GM12878 (cell line): Measurements from ENCODE around the gene MYO15A. TPM values are rescaled to one million over a fixed set of nuclear protein-coding genes. Genes with fewer than 3 reads are reported as not detected.

ENCODE experiments used
- ATF7 ChIP-seq: fragments of 450-650 bp; IDR thresholded peaks from 2 replicates; pipeline ENCODE4 v1.6.1; 2016; ENCODE audit warnings: low read depth, mild to moderate bottlenecking
- BHLHE40 ChIP-seq, 2 experiments: fragments of 450-650 bp in 1 of 2; IDR thresholded peaks; 2 replicates each; pipeline ENCODE4 v1.6.1; 2011 to 2017; ENCODE audit warnings: low read depth in 2 of 2, borderline replicate concordance in 1 of 2, improper control_type of control experiment in 1 of 2, low read length in 1 of 2, mild to moderate bottlenecking in 1 of 2
- CBX3 ChIP-seq: fragments of 200-600 bp; sonication (generic); IDR thresholded peaks from 2 replicates; pipeline ENCODE4 v1.6.1; 2016; ENCODE audit warnings: low read depth, borderline replicate concordance
- CUX1 ChIP-seq: IDR thresholded peaks from 2 replicates; pipeline ENCODE4 v1.6.1; 2012; ENCODE audit warnings: improper control_type of control experiment, low read depth, low read length; ENCODE audit not compliant: insufficient replicate concordance
- DPF2 ChIP-seq: fragments of 450-650 bp; IDR thresholded peaks from 2 replicates; pipeline ENCODE4 v1.6.1; 2017; ENCODE audit warnings: mild to moderate bottlenecking
- E4F1 ChIP-seq: fragments of 450-650 bp; IDR thresholded peaks from 2 replicates; pipeline ENCODE4 v1.6.1; 2018; ENCODE audit warnings: borderline replicate concordance, mild to moderate bottlenecking; ENCODE audit not compliant: partially characterized antibody
- ELK1 ChIP-seq: IDR thresholded peaks from 2 replicates; pipeline ENCODE4 v1.6.1; 2012; ENCODE audit warnings: low read depth, low read length, improper control_type of control experiment
- ETV6 ChIP-seq, 2 experiments: fragments of 450-650 bp in 1 of 2; IDR thresholded peaks in 1 of 2; conservative IDR thresholded peaks in 1 of 2; 2 replicates each; pipeline ENCODE4 v1.6.1; 2014; ENCODE audit warnings: antibody characterized with exemption in 1 of 2, borderline replicate concordance in 1 of 2, low read depth in 1 of 2, mild to moderate bottlenecking in 1 of 2, moderate library complexity in 1 of 2
- GATAD2B ChIP-seq: fragments of 450-650 bp; conservative IDR thresholded peaks from 2 replicates; pipeline ENCODE4 v1.6.1; 2017; ENCODE audit warnings: low read depth, mild to moderate bottlenecking, moderate library complexity
- IKZF2 ChIP-seq, 2 experiments: fragments of 450-650 bp; IDR thresholded peaks; 2 replicates each; pipeline ENCODE4 v1.6.1; 2017; ENCODE audit warnings: mild to moderate bottlenecking in 2 of 2, moderate library complexity in 2 of 2
- MAX ChIP-seq: IDR thresholded peaks from 2 replicates; pipeline ENCODE4 v1.6.1; 2012; ENCODE audit warnings: low read depth, low read length, improper control_type of control experiment
- PAX8 ChIP-seq: fragments of 450-650 bp; IDR thresholded peaks from 2 replicates; pipeline ENCODE4 v1.6.1; 2017; ENCODE audit warnings: mild to moderate bottlenecking, moderate library complexity
- SREBF1 ChIP-seq: IDR thresholded peaks from 2 replicates; pipeline ENCODE4 v1.6.1; 2012; ENCODE audit warnings: mild to moderate bottlenecking, low read length
- polyA plus RNA-seq, 11 experiments: library from polyadenylated mRNA; depleted of rRNA in 4 of 11; unstranded in 6 of 11; stranded (reverse) in 5 of 11; fragments of >200 nt; fragmentation: Nextera tagmentation in 4 of 11; fragmentation: Illumina TruSeq in 1 of 11; extraction: Ambion mirVana in 4 of 11; extraction: Trizol in 1 of 11; gene quantifications; 1 replicate in 1 of 11; 2 replicates in 10 of 11; pipeline versions ENCODE4 v1.2.1 to v1.2.3, GENCODE V29; 2011 to 2016; ENCODE audit warnings: inconsistent platforms in 2 of 11, missing spikeins in 2 of 11, low read depth in 1 of 11
- total RNA-seq, 4 experiments: library from RNA; depleted of rRNA in 3 of 4; stranded (reverse); fragments of >200 nt in 3 of 4; fragmentation: Illumina TruSeq in 1 of 4; extraction: Trizol in 1 of 4; gene quantifications; 2 replicates each; pipeline versions ENCODE4 v1.2.1 to v1.2.3, GENCODE V29; 2013 to 2021
- TF ChIP-seq, protein P1 (sequence below): fragments of 450-650 bp; IDR thresholded peaks from 2 replicates; pipeline ENCODE4 v1.6.1; 2017; ENCODE audit warnings: mild to moderate bottlenecking, low read depth, inconsistent platforms; ENCODE audit not compliant: poor library complexity, severe bottlenecking

The MYO15A gene
- total and polyA plus RNA-seq, 10 of the 15 experiments (the other 5 are each of a cell fraction or from before 2014, with no cell fraction given) = 0.03 to 0.77 (median 0.21) TPM; not detected in 4

DNA sequence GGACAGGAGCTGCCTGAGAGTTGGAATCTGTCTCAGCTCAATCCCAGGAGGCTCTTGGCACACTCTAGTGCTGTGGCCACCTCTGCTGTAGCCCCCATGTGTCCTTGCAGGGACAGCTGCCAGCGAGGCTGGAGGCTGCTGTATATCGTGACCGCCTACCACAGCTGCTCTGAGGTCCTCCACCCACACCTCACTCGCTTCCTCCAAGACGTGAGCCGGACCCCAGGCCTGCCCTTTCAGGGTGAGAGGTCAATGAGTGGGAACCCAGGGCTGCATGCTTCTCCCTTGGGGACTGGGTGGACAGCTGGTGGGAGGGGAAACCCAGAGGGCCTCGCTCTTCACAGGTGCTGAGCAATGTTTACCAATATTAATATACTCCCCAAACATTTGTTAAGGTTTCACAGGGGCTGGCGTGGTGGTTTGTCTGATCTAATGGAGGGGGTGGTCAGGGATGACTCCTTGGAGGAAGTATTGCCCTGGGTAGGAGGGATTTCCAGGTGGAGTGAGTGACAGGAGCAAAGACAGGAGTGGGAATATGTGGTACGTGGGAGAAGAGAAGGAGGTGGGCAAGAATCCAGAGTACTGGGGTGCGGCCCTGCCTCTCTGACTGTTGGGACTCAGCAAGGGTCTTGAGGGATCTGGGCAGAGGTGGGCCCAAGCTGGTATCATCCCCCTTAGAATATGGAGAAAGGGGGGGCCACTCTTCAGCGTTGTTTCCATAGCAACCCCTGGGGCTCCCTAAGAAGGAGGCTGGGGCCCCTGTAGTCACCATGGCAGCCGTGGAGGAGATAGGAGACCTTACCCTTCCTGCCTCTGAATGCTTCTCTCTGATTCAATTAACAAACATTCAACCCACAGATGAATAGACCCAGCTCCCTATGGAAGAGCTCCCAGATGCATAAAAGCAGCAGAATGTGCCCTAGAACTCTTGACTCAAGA is 52.9 kb downstream of the MYO15A start (continued):
- TF ChIP-seq ELK1 = no peak
- TF ChIP-seq, protein P1, sequence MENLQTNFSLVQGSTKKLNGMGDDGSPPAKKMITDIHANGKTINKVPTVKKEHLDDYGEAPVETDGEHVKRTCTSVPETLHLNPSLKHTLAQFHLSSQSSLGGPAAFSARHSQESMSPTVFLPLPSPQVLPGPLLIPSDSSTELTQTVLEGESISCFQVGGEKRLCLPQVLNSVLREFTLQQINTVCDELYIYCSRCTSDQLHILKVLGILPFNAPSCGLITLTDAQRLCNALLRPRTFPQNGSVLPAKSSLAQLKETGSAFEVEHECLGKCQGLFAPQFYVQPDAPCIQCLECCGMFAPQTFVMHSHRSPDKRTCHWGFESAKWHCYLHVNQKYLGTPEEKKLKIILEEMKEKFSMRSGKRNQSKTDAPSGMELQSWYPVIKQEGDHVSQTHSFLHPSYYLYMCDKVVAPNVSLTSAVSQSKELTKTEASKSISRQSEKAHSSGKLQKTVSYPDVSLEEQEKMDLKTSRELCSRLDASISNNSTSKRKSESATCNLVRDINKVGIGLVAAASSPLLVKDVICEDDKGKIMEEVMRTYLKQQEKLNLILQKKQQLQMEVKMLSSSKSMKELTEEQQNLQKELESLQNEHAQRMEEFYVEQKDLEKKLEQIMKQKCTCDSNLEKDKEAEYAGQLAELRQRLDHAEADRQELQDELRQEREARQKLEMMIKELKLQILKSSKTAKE = no peak
- TF ChIP-seq E4F1 = no peak
- peak; percentile 86 for TF ChIP-seq DPF2
- TF ChIP-seq SREBF1 = no peak
- peak in 1 of 2 experiments; percentile 73; a peak in 2 of 4 replicates for TF ChIP-seq BHLHE40 (IDR thresholded peaks at IDR 0.05; ENCODE audit: borderline replicate concordance in 1 of 2, low read depth in 2 of 2, low read length in 1 of 2)
- TF ChIP-seq PAX8 = no peak
- no peak for TF ChIP-seq CBX3
- no peak for TF ChIP-seq ETV6 (conservative IDR thresholded peaks at IDR 0.05 in 1 of 2, IDR thresholded peaks at IDR 0.05 in 1 of 2; ENCODE audit: borderline replicate concordance in 1 of 2, low read depth in 1 of 2)
- TF ChIP-seq CUX1 = peak; percentile 49
- TF ChIP-seq MAX = peak; percentile 15; the same call in 1 of the 2 replicates
- peak; percentile 63 for TF ChIP-seq ATF7
- peak; percentile 50 to 55; a peak in 2 of 4 replicates for TF ChIP-seq IKZF2 (IDR thresholded peaks at IDR 0.05)
- peak; percentile 63 for TF ChIP-seq GATAD2B
